Caco-2 (cell line): Measurements from ENCODE around the gene MRPL51. TPM values are rescaled to one million over a fixed set of nuclear protein-coding genes. Genes with fewer than 3 reads are reported as not detected.

Source experiments
- BruUV-seq: library from RNA; stranded (reverse); fragments of 400-500 nt; replicated peaks from 2 replicates; lab custom pipeline; 2021; lab: Mats Ljungman, UMichigan
- CTCF ChIA-PET: fragments of 300-600 bp; sonication (Branson Sonifier 250); formaldehyde crosslinking; loops from one replicate; lab custom pipeline; 2022; ENCODE audit warnings: antibody characterized with exemption; lab: Charles Lee
- POLR2A ChIA-PET: fragments of 300-600 bp; sonication (Branson Sonifier 250); formaldehyde crosslinking; loops from one replicate; lab custom pipeline; 2022; ENCODE audit warnings: antibody characterized with exemption; lab: Charles Lee
- DNase-seq, 2 experiments: peaks; one replicate each; pipeline versions ENCODE4 v3.0.0 to v3.0.0-alpha.2; 2020 to 2022
- H3K27me3 ChIP-seq: replicated peaks from 2 replicates; pipeline ENCODE4 v1.6.0; 2011; ENCODE audit warnings: low read length; ENCODE audit not compliant: control insufficient read depth, insufficient read depth
- H3K36me3 ChIP-seq: 2 replicates; pipeline ENCODE4 v1.5.1; 2011; ENCODE audit warnings: low read length; ENCODE audit not compliant: control insufficient read depth, insufficient read depth
- H3K4me1 ChIP-seq: fragments of 250-450 bp; sonication (Bioruptor Pico); 2 replicates; pipeline ENCODE4 v1.5.1; 2020; ENCODE audit warnings: mild to moderate bottlenecking
- H3K4me3 ChIP-seq: 2 replicates; pipeline ENCODE4 v1.5.1; 2011; ENCODE audit warnings: low read depth, mild to moderate bottlenecking, control low read depth, low read length
- H3K9me3 ChIP-seq: fragments of 250-450 bp; sonication (Bioruptor Pico); 2 replicates; pipeline ENCODE4 v1.5.1; 2020; ENCODE audit warnings: mild to moderate bottlenecking, moderate library complexity
- H3K27ac Mint-ChIP-seq: one replicate; pipeline ENCODE4 v1.8.0; 2022; ENCODE audit warnings: mixed read lengths; ENCODE audit not compliant: unreplicated experiment
- H3K27me3 Mint-ChIP-seq: one replicate; pipeline ENCODE4 v1.8.0; 2022; ENCODE audit warnings: mixed read lengths; ENCODE audit not compliant: insufficient read depth, unreplicated experiment
- H3K36me3 Mint-ChIP-seq: one replicate; pipeline ENCODE4 v1.8.0; 2022; ENCODE audit warnings: mild to moderate bottlenecking, mixed read lengths; ENCODE audit not compliant: insufficient read depth, unreplicated experiment
- H3K4me1 Mint-ChIP-seq: one replicate; pipeline ENCODE4 v1.8.0; 2022; ENCODE audit warnings: low read depth, mixed read lengths; ENCODE audit not compliant: unreplicated experiment
- H3K4me3 Mint-ChIP-seq: one replicate; pipeline ENCODE4 v1.8.0; 2022; ENCODE audit warnings: mild to moderate bottlenecking, moderate library complexity, mixed read lengths; ENCODE audit not compliant: unreplicated experiment
- H3K9me3 Mint-ChIP-seq: one replicate; pipeline ENCODE4 v1.8.0; 2022; ENCODE audit warnings: mixed read lengths; ENCODE audit not compliant: unreplicated experiment
- intact Hi-C: fragments of 100-400 bp; cut with micrococcal nuclease; formaldehyde crosslinking; loops from one replicate; pipeline ENCODE4 v1.10.0; 2022; ENCODE audit not compliant: unreplicated experiment
- total RNA-seq: library from RNA; stranded (reverse); gene quantifications from 2 replicates; pipeline ENCODE4 v1.2.3, GENCODE V29; 2022
- TF ChIP-seq, protein P1 (sequence below), 2 experiments: fragments of 200-600 bp in 1 of 2; IDR thresholded peaks; 1 replicate in 1 of 2; 2 replicates in 1 of 2; pipeline versions ENCODE4 v1.5.1 to v1.8.0; 2011 to 2022; ENCODE audit warnings: antibody characterized with exemption in 1 of 2, control low read depth in 1 of 2, inconsistent platforms in 1 of 2, low read depth in 1 of 2, low read length in 1 of 2, mild to moderate bottlenecking in 1 of 2, moderate library complexity in 1 of 2; ENCODE audit not compliant: insufficient read depth in 1 of 2, severe bottlenecking in 1 of 2, unreplicated experiment in 1 of 2

The MRPL51 gene
- total RNA-seq, 1 experiment from 2014 or later, result 456 TPM

DNA sequence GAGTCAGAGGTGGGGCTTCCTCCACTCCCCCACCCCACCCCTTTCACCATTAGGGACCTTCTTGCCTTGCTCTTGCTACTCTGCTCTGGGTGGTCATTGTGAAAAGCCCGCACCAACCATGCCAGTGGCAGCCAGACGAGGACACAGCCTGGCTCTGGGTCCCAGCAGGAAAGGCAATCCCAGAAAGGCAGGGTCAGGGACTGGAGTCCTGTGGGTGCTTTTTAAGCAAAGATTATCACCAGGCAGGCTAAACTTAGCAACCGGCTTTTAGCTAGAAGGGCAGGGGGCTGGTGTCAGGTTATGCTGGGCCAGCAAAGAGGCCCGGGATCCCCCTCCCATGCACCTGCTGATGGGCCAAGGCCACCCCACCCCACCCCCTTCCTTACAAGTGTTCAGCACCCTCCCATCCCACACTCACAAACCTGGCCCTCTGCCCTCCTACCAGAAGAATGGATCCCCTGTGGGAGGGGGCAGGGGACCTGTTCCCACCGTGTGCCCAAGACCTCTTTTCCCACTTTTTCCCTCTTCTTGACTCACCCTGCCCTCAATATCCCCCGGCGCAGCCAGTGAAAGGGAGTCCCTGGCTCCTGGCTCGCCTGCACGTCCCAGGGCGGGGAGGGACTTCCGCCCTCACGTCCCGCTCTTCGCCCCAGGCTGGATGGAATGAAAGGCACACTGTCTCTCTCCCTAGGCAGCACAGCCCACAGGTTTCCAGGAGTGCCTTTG is 40.0 kb upstream of the MRPL51 start:
- peak overlapping the region; percentile 93 for H3K4me3 ChIP-seq
- H3K36me3 ChIP-seq, result peaks cover 22% of the 10 kb centered on the region
- Mint-ChIP-seq H3K4me3 (peak overlapping the region; percentile 91), H3K9me3 (no peaks in the 10 kb centered on the region), H3K4me1 (peaks cover 55% of the 10 kb centered on the region), H3K27me3 (no peaks in the 10 kb centered on the region), H3K36me3 (peaks cover 98% of the 10 kb centered on the region), H3K27ac (peak overlapping the region; percentile 97)
- H3K4me1 ChIP-seq, result peaks cover 46% of the 10 kb centered on the region
- ChIA-PET POLR2A (interaction anchor here (0.5 to 2.0 kb wide), 6 partner anchors 8 to 255 kb away, joined by 3 to 15 read pairs (median 6); partner anchors contain the start of genes MRPL51 and VAMP1), CTCF (interaction anchor here (0.9 to 1.1 kb wide), 3 partner anchors 18 to 26 kb away, joined by 3 read pairs; no protein-coding TSS in a partner anchor)
- DNase-seq, result peak; percentile 90 to 92
- BruUV-seq, result no TSS peak
- TF ChIP-seq, protein P1, sequence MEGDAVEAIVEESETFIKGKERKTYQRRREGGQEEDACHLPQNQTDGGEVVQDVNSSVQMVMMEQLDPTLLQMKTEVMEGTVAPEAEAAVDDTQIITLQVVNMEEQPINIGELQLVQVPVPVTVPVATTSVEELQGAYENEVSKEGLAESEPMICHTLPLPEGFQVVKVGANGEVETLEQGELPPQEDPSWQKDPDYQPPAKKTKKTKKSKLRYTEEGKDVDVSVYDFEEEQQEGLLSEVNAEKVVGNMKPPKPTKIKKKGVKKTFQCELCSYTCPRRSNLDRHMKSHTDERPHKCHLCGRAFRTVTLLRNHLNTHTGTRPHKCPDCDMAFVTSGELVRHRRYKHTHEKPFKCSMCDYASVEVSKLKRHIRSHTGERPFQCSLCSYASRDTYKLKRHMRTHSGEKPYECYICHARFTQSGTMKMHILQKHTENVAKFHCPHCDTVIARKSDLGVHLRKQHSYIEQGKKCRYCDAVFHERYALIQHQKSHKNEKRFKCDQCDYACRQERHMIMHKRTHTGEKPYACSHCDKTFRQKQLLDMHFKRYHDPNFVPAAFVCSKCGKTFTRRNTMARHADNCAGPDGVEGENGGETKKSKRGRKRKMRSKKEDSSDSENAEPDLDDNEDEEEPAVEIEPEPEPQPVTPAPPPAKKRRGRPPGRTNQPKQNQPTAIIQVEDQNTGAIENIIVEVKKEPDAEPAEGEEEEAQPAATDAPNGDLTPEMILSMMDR (IDR thresholded peaks at IDR 0.05; ENCODE audit: insufficient read depth in 1 of 2, low read depth in 1 of 2, low read length in 1 of 2, severe bottlenecking in 1 of 2, unreplicated experiment in 1 of 2), result no peak
- H3K9me3 ChIP-seq, result no peaks in the 10 kb centered on the region
- intact Hi-C loops, result no loop called here
- no peaks in the 10 kb centered on the region for H3K27me3 ChIP-seq

DNA sequence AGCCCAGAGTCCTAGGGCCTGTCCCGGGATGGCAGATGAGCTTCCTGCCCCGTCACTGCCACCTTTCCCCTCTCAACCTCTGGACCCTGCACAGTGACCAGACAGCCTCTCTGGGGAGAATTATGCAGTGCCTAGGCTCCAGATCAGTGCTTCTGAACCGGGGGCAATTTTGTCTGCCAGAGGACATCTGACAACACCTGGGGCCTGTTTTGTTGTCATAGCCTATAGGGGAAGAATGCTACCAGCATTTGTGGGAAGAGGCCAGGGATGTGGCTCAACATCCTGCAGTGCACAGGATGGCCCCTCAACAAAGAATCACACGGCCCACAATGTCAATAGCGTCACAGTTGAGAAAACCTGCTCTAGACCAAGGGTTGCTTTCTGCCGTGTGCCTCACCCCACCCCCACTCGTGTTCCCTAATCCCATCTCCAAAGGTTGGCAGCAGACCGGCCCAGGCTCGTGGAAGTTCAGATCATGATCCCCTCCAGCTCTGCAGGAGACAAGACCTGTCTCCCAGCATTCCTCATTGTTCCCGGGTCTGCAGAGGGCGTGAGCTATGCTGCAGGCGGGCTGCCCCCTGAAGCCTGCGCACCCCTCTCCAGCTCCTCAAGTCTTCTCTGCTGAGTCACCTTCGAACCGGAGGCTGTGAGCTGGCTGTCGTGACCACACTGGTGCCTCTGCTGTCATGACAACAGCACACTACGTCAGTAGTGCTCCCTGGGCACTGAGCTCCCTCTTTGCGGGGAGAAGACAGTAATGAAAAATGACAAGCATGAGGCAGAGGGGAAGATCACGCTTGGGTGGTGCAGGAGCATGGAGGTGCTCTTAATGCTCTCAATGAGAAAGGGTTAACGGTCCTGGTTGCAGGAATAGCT is 39.2 kb upstream of the MRPL51 start:
- ChIA-PET CTCF (interaction anchor here (0.6 to 1.1 kb wide), 4 partner anchors 17 to 39 kb away, joined by 3 read pairs; no protein-coding TSS in a partner anchor), POLR2A (interaction anchor here (0.5 to 2.0 kb wide), 9 partner anchors 9 to 332 kb away, joined by 3 to 15 read pairs (median 5); partner anchors contain the start of genes MRPL51 and VAMP1)
- H3K27me3 ChIP-seq, result no peaks in the 10 kb centered on the region
- no peaks in the 10 kb centered on the region for H3K9me3 Mint-ChIP-seq
- peak overlapping the region; percentile 97 for H3K27ac Mint-ChIP-seq
- intact Hi-C loops, result no loop called here
- H3K36me3 ChIP-seq, result peaks cover 25% of the 10 kb centered on the region
- no peaks in the 10 kb centered on the region for H3K9me3 ChIP-seq
- DNase-seq, result peak; percentile 75 to 84
- BruUV-seq, result no TSS peak
- peaks cover 54% of the 10 kb centered on the region for H3K4me1 ChIP-seq
- peak overlapping the region; percentile 91 for H3K4me3 Mint-ChIP-seq
- H3K36me3 Mint-ChIP-seq, result peaks cover 98% of the 10 kb centered on the region
- TF ChIP-seq, protein P1 (IDR thresholded peaks at IDR 0.05; ENCODE audit: insufficient read depth in 1 of 2, low read depth in 1 of 2, low read length in 1 of 2, severe bottlenecking in 1 of 2, unreplicated experiment in 1 of 2), result no peak
- H3K27me3 Mint-ChIP-seq, result no peaks in the 10 kb centered on the region
- peak overlapping the region; percentile 93 for H3K4me3 ChIP-seq
- H3K4me1 Mint-ChIP-seq, result peaks cover 55% of the 10 kb centered on the region
